ENCODE measurements around the gene FAM8A1.

Gene FAM8A1

GRCh38 chr6:17601386-17601703 lies 1.2 kb downstream of the FAM8A1 start:
- no peak for DNase-seq (ENCODE audit: low spot score)

GRCh38 chr6:17602888-17603287 lies 2.8 kb downstream of the FAM8A1 start:
- no peak for DNase-seq (ENCODE audit: low spot score)

- no peak for DNase-seq (ENCODE audit: low spot score)
Measured at GRCh38 chr6:17606606-17607005, 6.5 kb downstream of the FAM8A1 start.

DNA sequence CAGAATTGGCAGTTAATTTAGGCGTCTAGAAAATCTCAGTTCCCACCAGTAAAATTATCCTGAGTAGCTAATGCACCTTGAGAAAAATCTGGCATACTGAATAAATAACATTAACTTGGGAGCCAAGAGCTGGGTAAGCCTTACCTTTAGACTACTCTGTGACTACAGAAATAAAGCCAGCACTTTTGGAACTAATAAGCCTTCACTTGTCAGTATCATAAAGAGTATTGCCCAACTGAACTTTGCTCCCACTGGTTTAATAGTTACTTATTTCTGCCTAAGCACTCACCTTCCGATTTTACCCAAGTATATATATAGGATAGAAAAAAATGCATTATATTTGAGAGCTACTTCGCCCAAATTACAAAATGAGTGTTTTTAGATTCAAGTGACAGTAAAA lies 10.7 kb downstream of the FAM8A1 start:
- DNase-seq (ENCODE audit: low spot score): no peak

DNA sequence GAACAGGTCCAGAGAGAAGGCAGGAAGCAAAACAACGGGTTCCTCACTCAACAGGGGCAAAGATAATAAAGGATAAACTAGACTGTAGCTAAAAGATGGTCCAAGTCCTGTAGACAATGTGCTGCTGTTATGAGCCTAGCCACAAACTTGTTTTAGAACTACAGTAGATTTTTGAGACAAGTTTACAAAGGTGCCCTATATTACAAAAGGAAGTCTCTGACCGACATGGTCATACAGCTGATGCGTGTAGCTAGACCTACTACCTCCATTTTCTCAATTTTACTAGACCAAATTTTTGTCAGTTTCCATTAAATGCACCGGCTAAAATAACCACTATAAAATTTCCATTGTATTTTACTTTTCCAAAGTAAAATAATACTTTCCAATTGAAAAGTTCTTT lies 11.9 kb downstream of the FAM8A1 start:
- no peak for DNase-seq (ENCODE audit: low spot score)

DNA sequence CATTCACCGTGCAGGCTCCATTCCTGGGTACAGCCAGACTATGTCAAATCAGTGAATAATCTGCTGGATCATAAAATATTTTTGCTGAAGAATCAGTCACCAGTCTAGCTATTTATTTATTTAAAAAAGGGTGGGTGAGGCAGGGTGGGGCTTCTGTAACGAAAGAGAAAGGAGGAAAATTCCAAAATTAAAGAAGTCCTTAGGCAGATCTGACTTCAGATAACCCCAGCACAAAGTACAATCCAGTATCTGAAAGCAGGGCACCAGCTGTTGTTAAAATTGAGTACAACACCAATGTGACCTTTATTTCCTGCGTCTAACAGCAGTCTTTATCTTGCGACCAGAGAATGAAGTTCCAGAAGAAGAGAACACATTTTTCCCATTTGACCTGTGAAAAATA lies 15.7 kb downstream of the FAM8A1 start:
- DNase-seq (ENCODE audit: low spot score): no peak

DNA sequence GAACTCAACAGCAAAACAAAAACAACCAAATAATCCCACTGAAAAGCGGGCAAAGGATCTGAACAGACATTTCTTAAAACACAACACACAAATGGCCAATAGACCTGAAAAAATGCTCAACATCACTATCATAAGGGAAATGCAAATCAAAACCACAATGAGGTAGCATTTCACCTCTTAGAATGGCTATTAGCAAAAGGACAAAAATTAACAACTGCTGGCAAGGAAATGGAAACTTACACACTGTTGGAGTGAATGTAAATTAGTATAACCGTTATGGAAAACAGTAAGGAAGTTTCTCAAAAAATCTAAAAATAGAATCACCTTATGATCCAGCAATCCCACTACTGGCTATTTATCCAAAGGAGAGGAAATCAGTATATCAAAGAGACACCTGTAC lies 20.9 kb downstream of the FAM8A1 start:
- DNase-seq (ENCODE audit: low spot score): no peak

- DNase-seq (ENCODE audit: low spot score): no peak
Measured at GRCh38 chr6:17622144-17622543, 22.0 kb downstream of the FAM8A1 start.

DNA sequence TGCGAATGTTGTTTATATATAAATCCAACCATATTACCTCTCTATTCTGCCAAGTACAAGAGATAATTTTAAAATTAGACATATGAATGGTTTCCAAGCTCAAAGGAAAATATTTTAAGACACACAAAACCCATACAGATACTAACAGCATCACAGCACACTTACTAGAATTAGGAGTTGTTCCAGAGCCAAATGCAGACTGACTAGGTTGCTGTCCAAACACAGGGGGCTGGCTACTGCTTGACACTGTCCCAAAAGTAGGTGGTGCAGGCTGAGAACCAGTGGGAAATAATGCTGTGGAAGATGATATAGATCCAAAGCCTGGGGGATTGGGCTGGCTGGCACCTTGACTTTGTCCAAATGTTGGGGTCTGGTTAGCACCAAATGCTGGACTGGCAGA lies 24.3 kb downstream of the FAM8A1 start:
- no peak for DNase-seq (ENCODE audit: low spot score)

GRCh38 chr6:17628873-17629272 lies 28.8 kb downstream of the FAM8A1 start:
- DNase-seq (ENCODE audit: low spot score): no peak

GRCh38 chr6:17629824-17630510 lies 29.9 kb downstream of the FAM8A1 start:
- no peak for DNase-seq (ENCODE audit: low spot score)

- DNase-seq (ENCODE audit: low spot score): no peak
Measured at GRCh38 chr6:17630511-17631073, 30.5 kb downstream of the FAM8A1 start.

DNA sequence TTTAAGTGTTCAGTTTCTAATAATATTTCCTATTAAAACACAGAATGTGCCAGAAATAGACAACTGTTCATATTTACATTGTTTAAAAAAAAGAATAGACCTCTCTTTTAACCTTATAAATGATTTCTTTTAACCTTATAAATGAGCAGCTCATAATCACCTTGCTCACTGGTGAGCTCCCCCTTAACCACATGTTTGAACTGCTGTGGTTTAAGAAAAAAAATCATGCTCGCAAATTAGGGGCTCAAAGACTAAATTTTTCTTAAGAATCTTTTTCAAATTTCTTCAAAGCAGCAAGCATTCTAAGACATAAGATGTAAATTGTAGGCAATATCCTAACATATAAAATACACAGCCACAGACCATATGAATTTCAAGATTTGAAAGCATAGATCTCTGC lies 32.8 kb downstream of the FAM8A1 start:
- no peak for DNase-seq (ENCODE audit: low spot score)

DNA sequence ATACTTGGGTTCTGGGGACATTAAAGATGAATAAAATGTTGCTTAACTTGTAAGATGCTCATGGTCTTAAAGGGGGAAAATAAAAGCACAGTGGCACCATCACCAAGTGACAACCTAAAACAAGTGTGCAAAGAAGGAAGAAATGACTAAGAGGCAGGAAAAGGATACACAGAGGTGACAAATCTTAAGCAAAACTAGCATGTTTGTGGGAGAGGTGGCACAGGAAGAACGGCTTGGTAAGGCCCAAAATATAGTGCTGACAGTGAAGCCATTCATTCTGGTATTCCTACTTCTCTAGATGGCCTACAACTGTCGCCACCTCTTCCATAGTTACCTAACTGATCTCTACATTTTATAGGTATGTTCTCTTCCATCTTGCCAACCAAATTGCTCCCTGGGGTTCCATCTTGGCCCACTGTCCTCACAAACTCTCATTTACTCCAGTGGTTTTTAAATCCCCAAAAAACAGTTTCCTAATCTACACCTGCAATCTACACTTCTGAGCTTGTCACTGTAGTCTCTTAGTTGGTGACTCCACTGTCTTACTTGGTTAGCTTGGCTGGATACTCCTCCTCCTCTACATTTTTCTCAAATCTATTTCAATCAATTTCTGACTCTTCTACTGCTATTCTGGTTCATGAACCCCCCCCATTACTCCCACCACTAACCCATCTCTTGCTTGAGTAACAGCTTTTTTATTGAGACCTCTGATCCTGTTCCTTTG lies 33.5 kb downstream of the FAM8A1 start:
- DNase-seq (ENCODE audit: low spot score): no peak

DNA sequence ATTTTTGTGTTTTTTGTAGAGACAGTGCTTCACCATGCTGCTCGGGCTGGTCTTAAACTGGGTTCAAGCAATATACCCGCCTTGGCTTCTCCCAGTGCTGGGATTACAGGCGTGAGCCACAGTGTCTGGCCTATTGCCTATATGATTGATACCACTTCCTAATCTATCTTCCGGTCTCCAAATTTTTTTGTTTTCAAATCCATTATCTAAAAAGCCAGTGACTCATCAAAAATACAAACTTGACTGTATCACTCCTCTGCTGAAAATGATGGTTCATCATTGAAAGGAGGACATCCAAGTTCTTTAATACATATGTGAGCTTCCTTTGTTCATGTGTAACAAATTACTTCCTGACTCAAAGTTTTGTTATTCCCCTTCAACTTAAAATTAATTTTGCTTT lies 35.5 kb downstream of the FAM8A1 start:
- no peak for DNase-seq (ENCODE audit: low spot score)

- no peak for DNase-seq (ENCODE audit: low spot score)
Measured at GRCh38 chr6:17638212-17638715, 38.2 kb downstream of the FAM8A1 start.

DNA sequence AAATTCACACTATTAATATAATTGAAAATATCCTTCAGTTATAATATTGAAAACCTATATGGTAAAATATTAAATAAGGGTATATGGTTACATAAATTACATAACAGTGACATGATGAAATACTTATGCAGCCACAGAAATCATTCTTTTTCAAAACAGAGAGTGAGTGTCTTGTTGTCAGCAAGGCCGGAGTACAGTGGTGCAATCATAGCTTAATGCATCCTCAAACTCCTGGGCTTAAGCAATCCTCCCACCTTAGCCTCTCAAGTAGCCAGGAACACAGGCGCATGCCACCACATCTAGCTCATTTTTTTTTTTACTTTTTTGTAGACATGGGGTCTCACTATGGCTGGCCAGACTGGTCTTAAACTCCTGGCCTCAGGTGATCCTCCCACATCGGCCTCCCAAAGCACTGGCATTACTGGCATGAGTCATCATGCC lies 40.4 kb downstream of the FAM8A1 start:
- DNase-seq (ENCODE audit: low spot score): no peak

DNA sequence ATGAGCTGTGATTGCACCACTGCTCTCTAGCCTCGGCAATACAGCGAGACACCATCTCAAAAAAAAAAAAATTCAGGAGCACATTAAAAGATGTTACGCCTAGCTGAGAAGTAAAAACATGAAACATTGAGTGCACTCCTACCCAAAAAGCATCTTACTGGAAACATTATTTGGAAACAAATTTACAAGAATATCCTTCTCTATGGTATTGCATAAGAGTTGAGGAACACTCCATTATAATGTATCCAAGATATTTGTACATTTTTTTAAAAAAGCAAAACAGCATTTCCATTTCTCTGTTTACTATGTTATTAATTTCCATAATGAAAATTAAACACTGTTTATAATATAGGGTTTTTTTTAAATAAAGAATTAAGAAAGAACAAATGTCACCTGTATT lies 48.6 kb downstream of the FAM8A1 start:
- no peak for DNase-seq (ENCODE audit: low spot score)

- no peak for DNase-seq (ENCODE audit: low spot score)
Measured at GRCh38 chr6:17650656-17651309, 50.7 kb downstream of the FAM8A1 start.

DNA sequence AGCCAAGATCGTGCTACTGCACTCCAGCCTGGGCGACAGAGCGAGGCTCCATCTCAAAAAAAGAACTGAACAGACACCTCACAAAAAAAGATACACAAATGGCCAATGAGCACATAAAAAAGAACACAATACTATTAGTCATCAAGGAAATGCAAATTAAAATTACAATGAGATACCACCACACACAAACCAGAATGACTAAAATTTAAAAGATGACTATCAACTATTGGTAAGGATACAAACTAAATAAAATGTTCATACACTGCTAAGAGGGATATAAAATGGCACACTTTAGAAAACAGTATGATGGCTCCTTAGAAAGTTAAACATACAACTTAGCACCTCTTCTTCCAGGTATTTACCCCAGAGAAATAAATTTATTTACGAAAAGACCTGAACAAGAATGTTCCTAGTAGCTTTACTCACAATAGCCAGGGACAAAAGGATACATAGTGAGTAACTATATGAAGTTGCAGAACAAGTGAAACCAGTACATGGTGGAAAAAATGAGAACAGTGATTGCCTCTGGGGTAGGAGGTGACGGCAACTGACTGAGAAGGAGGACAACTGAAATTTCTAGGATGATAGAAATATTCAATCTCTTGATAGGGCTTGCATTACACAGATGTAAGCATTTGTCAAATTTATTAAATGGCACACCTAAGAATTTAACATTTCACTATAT lies 53.2 kb downstream of the FAM8A1 start:
- DNase-seq (ENCODE audit: low spot score): no peak

- no peak for DNase-seq (ENCODE audit: low spot score)
Measured at GRCh38 chr6:17656092-17656491, 56.0 kb downstream of the FAM8A1 start.

GRCh38 chr6:17656644-17657043 lies 56.5 kb downstream of the FAM8A1 start:
- DNase-seq (ENCODE audit: low spot score): no peak

Measured in COLO829 (cell line).